ENCODE data around the gene TRMT6.

Gene TRMT6

GRCh38 chr20:5888041-5888440 lies 62.3 kb downstream of the TRMT6 start:
- TF ChIP-seq ARNTL (CRISPR knock-in tag; IDR thresholded peaks at IDR 0.05; ENCODE audit: borderline replicate concordance, low read depth) (no peak), ZNF565 (CRISPR knock-in tag; conservative IDR thresholded peaks at IDR 0.05; ENCODE audit: low read depth) (no peak), ZFP30 (CRISPR knock-in tag; IDR thresholded peaks at IDR 0.05) (no peak), ZC3H10 (CRISPR knock-in tag; IDR thresholded peaks at IDR 0.05) (no peak), ZNF8 (CRISPR knock-in tag; IDR thresholded peaks at IDR 0.05) (no peak), ESRRG (CRISPR knock-in tag; IDR thresholded peaks at IDR 0.05) (no peak)
- no peak for ATAC-seq

- TF ChIP-seq, protein P1, sequence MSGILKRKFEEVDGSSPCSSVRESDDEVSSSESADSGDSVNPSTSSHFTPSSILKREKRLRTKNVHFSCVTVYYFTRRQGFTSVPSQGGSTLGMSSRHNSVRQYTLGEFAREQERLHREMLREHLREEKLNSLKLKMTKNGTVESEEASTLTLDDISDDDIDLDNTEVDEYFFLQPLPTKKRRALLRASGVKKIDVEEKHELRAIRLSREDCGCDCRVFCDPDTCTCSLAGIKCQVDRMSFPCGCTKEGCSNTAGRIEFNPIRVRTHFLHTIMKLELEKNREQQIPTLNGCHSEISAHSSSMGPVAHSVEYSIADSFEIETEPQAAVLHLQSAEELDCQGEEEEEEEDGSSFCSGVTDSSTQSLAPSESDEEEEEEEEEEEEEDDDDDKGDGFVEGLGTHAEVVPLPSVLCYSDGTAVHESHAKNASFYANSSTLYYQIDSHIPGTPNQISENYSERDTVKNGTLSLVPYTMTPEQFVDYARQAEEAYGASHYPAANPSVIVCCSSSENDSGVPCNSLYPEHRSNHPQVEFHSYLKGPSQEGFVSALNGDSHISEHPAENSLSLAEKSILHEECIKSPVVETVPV (CRISPR knock-in tag; IDR thresholded peaks at IDR 0.05): no peak
- TF ChIP-seq OSR1 (CRISPR knock-in tag; IDR thresholded peaks at IDR 0.05): no peak
- no peak for TF ChIP-seq ZFP3 (CRISPR knock-in tag; IDR thresholded peaks at IDR 0.05)
- no peak for TF ChIP-seq TOX (CRISPR knock-in tag; IDR thresholded peaks at IDR 0.05; ENCODE audit: borderline replicate concordance)
- no peak for TF ChIP-seq ZC3H10 (CRISPR knock-in tag; IDR thresholded peaks at IDR 0.05)
- TF ChIP-seq ZNF70 (CRISPR knock-in tag; IDR thresholded peaks at IDR 0.05): no peak
- no peak for TF ChIP-seq POU6F1 (CRISPR knock-in tag; IDR thresholded peaks at IDR 0.05; ENCODE audit: borderline replicate concordance, low read depth)
- TF ChIP-seq, protein P2, sequence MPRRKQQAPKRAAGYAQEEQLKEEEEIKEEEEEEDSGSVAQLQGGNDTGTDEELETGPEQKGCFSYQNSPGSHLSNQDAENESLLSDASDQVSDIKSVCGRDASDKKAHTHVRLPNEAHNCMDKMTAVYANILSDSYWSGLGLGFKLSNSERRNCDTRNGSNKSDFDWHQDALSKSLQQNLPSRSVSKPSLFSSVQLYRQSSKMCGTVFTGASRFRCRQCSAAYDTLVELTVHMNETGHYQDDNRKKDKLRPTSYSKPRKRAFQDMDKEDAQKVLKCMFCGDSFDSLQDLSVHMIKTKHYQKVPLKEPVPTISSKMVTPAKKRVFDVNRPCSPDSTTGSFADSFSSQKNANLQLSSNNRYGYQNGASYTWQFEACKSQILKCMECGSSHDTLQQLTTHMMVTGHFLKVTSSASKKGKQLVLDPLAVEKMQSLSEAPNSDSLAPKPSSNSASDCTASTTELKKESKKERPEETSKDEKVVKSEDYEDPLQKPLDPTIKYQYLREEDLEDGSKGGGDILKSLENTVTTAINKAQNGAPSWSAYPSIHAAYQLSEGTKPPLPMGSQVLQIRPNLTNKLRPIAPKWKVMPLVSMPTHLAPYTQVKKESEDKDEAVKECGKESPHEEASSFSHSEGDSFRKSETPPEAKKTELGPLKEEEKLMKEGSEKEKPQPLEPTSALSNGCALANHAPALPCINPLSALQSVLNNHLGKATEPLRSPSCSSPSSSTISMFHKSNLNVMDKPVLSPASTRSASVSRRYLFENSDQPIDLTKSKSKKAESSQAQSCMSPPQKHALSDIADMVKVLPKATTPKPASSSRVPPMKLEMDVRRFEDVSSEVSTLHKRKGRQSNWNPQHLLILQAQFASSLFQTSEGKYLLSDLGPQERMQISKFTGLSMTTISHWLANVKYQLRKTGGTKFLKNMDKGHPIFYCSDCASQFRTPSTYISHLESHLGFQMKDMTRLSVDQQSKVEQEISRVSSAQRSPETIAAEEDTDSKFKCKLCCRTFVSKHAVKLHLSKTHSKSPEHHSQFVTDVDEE (CRISPR knock-in tag; IDR thresholded peaks at IDR 0.05): no peak
- no peak for TF ChIP-seq ARNTL (CRISPR knock-in tag; IDR thresholded peaks at IDR 0.05; ENCODE audit: borderline replicate concordance, low read depth)
- TF ChIP-seq BACH2 (CRISPR knock-in tag; IDR thresholded peaks at IDR 0.05; ENCODE audit: borderline replicate concordance): no peak
- no peak for TF ChIP-seq RARB (CRISPR knock-in tag; IDR thresholded peaks at IDR 0.05)
- TF ChIP-seq ZNF565 (CRISPR knock-in tag; conservative IDR thresholded peaks at IDR 0.05; ENCODE audit: low read depth): no peak
- TF ChIP-seq GLIS3 (CRISPR knock-in tag; IDR thresholded peaks at IDR 0.05): no peak
- TF ChIP-seq ISL1 (CRISPR knock-in tag; IDR thresholded peaks at IDR 0.05): no peak
- no peak for TF ChIP-seq ZNF8 (CRISPR knock-in tag; IDR thresholded peaks at IDR 0.05)
- TF ChIP-seq ZFP30 (CRISPR knock-in tag; IDR thresholded peaks at IDR 0.05): no peak
- no peak for TF ChIP-seq ESRRG (CRISPR knock-in tag; IDR thresholded peaks at IDR 0.05)
- no peak for TF ChIP-seq TCF4 (CRISPR knock-in tag; IDR thresholded peaks at IDR 0.05; ENCODE audit: borderline replicate concordance)
- TF ChIP-seq PPARA (CRISPR knock-in tag; IDR thresholded peaks at IDR 0.05; ENCODE audit: borderline replicate concordance): no peak
- TF ChIP-seq, protein P3, sequence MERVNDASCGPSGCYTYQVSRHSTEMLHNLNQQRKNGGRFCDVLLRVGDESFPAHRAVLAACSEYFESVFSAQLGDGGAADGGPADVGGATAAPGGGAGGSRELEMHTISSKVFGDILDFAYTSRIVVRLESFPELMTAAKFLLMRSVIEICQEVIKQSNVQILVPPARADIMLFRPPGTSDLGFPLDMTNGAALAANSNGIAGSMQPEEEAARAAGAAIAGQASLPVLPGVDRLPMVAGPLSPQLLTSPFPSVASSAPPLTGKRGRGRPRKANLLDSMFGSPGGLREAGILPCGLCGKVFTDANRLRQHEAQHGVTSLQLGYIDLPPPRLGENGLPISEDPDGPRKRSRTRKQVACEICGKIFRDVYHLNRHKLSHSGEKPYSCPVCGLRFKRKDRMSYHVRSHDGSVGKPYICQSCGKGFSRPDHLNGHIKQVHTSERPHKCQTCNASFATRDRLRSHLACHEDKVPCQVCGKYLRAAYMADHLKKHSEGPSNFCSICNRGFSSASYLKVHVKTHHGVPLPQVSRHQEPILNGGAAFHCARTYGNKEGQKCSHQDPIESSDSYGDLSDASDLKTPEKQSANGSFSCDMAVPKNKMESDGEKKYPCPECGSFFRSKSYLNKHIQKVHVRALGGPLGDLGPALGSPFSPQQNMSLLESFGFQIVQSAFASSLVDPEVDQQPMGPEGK (CRISPR knock-in tag; IDR thresholded peaks at IDR 0.05; ENCODE audit: borderline replicate concordance): no peak
- no peak for ATAC-seq
Measured at GRCh38 chr20:5887386-5887785, 62.9 kb downstream of the TRMT6 start.

Measured in SK-N-SH treated with all-trans-retinoic acid at 6 μM for 48 hours (cell line).